ENCODE results near the gene MAPKBP1.

GRCh38 chr15:41860049-41860828, 86.0 kb downstream of the MAPKBP1 start:
- TF ChIP-seq CTCF (IDR thresholded peaks at IDR 0.05; ENCODE audit: low read depth, low read length) (no peak), MYC (IDR thresholded peaks at IDR 0.05; ENCODE audit: low read depth, low read length) (no peak), MAX (IDR thresholded peaks at IDR 0.05; ENCODE audit: low read depth, low read length) (no peak)
